Brain microvascular endothelial cell (primary cell): Measurements from ENCODE around the gene AKR1D1.

ENCODE experiments used
- DNase-seq: peaks from one replicate; pipeline ENCODE4 v3.0.0-alpha.2; 2020
- H3K27ac ChIP-seq: fragments of 250-450 bp; sonication (Bioruptor Pico); 2 replicates; pipeline ENCODE4 v1.5.1; 2020; ENCODE audit warnings: mild to moderate bottlenecking, moderate library complexity
- H3K27me3 ChIP-seq: fragments of 250-450 bp; sonication (Bioruptor Pico); replicated peaks from 2 replicates; pipeline ENCODE4 v1.5.1; 2020; ENCODE audit warnings: mild to moderate bottlenecking
- H3K36me3 ChIP-seq: fragments of 250-450 bp; sonication (Bioruptor Pico); replicated peaks from 2 replicates; pipeline ENCODE4 v1.5.1; 2020; ENCODE audit warnings: mild to moderate bottlenecking
- H3K4me3 ChIP-seq: 2 replicates; pipeline ENCODE4 v1.5.1; 2011; ENCODE audit warnings: low read depth, mild to moderate bottlenecking, control low read depth, low read length, moderate library complexity
- CTCF ChIP-seq: IDR thresholded peaks from 2 replicates; pipeline ENCODE4 v1.5.1; 2011; ENCODE audit warnings: low read depth, mild to moderate bottlenecking, moderate library complexity, low read length, control low read depth, inconsistent platforms; ENCODE audit errors: missing control alignments
- in situ Hi-C: cut with HindIII; loops from 2 replicates; pipeline ENCODE4 v1.10.0; 2017; ENCODE audit warnings: low sequenced_read_pairs, low pct_ligation_motif_present

Gene AKR1D1

GRCh38 chr7:138095972-138096935 is 20.0 kb downstream of the AKR1D1 start:
- Histone ChIP-seq H3K4me3 (no peak overlapping the region), H3K27me3 (no peaks in the 10 kb centered on the region), H3K36me3 (no peaks in the 10 kb centered on the region), H3K27ac (no peak overlapping the region)
- in situ Hi-C loops, result no loop called here
- TF ChIP-seq CTCF, result no peak
- DNase-seq, result no peak

- peak; percentile 59 for DNase-seq
Observed at GRCh38 chr7:138097064-138097741, 20.9 kb downstream of the AKR1D1 start.

GRCh38 chr7:138099813-138100212 is 23.6 kb downstream of the AKR1D1 start:
- TF ChIP-seq CTCF, result no peak
- in situ Hi-C loops, result no loop called here
- Histone ChIP-seq H3K4me3 (no peak overlapping the region), H3K36me3 (no peaks in the 10 kb centered on the region), H3K27me3 (no peaks in the 10 kb centered on the region), H3K27ac (no peak overlapping the region)
- DNase-seq, result no peak

More at GRCh38 chr7:138097064-138097741, 20.9 kb downstream of the AKR1D1 start:
- in situ Hi-C loops, result no loop called here
- Histone ChIP-seq H3K27ac (no peak overlapping the region), H3K27me3 (no peaks in the 10 kb centered on the region), H3K36me3 (no peaks in the 10 kb centered on the region), H3K4me3 (no peak overlapping the region)
- TF ChIP-seq CTCF, result peak; percentile 71

- Histone ChIP-seq H3K27me3 (no peaks in the 10 kb centered on the region), H3K4me3 (no peak overlapping the region), H3K27ac (no peak overlapping the region), H3K36me3 (no peaks in the 10 kb centered on the region)
- TF ChIP-seq CTCF, result no peak
- DNase-seq, result no peak
- in situ Hi-C loops, result no loop called here
Observed at GRCh38 chr7:138105221-138105620, 29.0 kb downstream of the AKR1D1 start.

- no peak for TF ChIP-seq CTCF
- Histone ChIP-seq H3K4me3 (no peak overlapping the region), H3K36me3 (no peaks in the 10 kb centered on the region), H3K27ac (no peak overlapping the region), H3K27me3 (no peaks in the 10 kb centered on the region)
- no peak for DNase-seq
- in situ Hi-C loops, result no loop called here
Observed at GRCh38 chr7:138115047-138115446, 38.8 kb downstream of the AKR1D1 start.
